ENCODE measurements around the gene RANGRF.

Gene RANGRF

GRCh38 chr17:8332128-8332527, 43.7 kb downstream of the RANGRF start:
- TF ChIP-seq ZFP30 (CRISPR knock-in tag; IDR thresholded peaks at IDR 0.05) (no peak), ZNF565 (CRISPR knock-in tag; conservative IDR thresholded peaks at IDR 0.05; ENCODE audit: low read depth) (no peak), TCF4 (CRISPR knock-in tag; IDR thresholded peaks at IDR 0.05; ENCODE audit: borderline replicate concordance) (no peak), ZNF8 (CRISPR knock-in tag; IDR thresholded peaks at IDR 0.05) (no peak)
- ATAC-seq, result no peak

- no peak for ATAC-seq
- TF ChIP-seq POU6F1 (CRISPR knock-in tag; IDR thresholded peaks at IDR 0.05; ENCODE audit: borderline replicate concordance, low read depth) (no peak), BACH2 (CRISPR knock-in tag; IDR thresholded peaks at IDR 0.05; ENCODE audit: borderline replicate concordance) (no peak), ZFP3 (CRISPR knock-in tag; IDR thresholded peaks at IDR 0.05) (no peak), ZNF565 (CRISPR knock-in tag; conservative IDR thresholded peaks at IDR 0.05; ENCODE audit: low read depth) (no peak), TOX (CRISPR knock-in tag; IDR thresholded peaks at IDR 0.05; ENCODE audit: borderline replicate concordance) (no peak), CSRNP3 (CRISPR knock-in tag; IDR thresholded peaks at IDR 0.05) (no peak), GLIS3 (CRISPR knock-in tag; IDR thresholded peaks at IDR 0.05) (no peak), RARB (CRISPR knock-in tag; IDR thresholded peaks at IDR 0.05) (no peak), OSR1 (CRISPR knock-in tag; IDR thresholded peaks at IDR 0.05) (no peak), ZC3H10 (CRISPR knock-in tag; IDR thresholded peaks at IDR 0.05) (no peak), ARNTL (CRISPR knock-in tag; IDR thresholded peaks at IDR 0.05; ENCODE audit: borderline replicate concordance, low read depth) (no peak)
Observed at GRCh38 chr17:8332688-8333087, 44.2 kb downstream of the RANGRF start.

- no peak for ATAC-seq
Observed at GRCh38 chr17:8333281-8333680, 44.8 kb downstream of the RANGRF start.

GRCh38 chr17:8337802-8338752, 49.6 kb downstream of the RANGRF start:
- TF ChIP-seq CSRNP3 (CRISPR knock-in tag; IDR thresholded peaks at IDR 0.05) (no peak), PPARA (CRISPR knock-in tag; IDR thresholded peaks at IDR 0.05; ENCODE audit: borderline replicate concordance) (no peak), ZNF8 (CRISPR knock-in tag; IDR thresholded peaks at IDR 0.05) (no peak), ESRRG (CRISPR knock-in tag; IDR thresholded peaks at IDR 0.05) (no peak), ISL1 (CRISPR knock-in tag; IDR thresholded peaks at IDR 0.05) (no peak), TSHZ2 (CRISPR knock-in tag; IDR thresholded peaks at IDR 0.05) (no peak)
- ATAC-seq, result no peak

More at GRCh38 chr17:8333281-8333680, 44.8 kb downstream of the RANGRF start:
- TF ChIP-seq TSHZ2 (CRISPR knock-in tag; IDR thresholded peaks at IDR 0.05) (no peak), OSR1 (CRISPR knock-in tag; IDR thresholded peaks at IDR 0.05) (no peak), SNAI2 (CRISPR knock-in tag; IDR thresholded peaks at IDR 0.05) (no peak), ZNF8 (CRISPR knock-in tag; IDR thresholded peaks at IDR 0.05) (no peak)
